ENCODE measurements around the gene CTTN.

Gene CTTN

DNA sequence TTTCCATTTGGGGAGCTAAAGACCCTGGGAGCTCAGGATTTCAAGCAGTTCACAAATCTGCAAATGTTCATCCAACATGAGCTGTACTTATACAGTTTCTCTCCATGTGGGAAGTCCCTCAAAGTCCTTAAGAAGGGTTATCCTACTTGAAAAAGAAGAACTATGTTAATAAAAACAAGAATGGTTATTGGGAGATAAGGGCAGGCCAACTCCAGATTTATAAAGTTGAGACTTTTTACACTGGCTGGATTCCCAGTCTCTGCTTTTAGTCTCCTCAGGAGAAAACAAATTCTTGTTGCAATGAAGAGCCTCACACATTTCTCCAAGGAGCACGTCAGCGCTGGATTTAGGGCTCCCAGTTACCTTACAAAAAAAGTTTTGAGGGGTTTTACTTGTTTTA lies 34.2 kb upstream of the CTTN start:
- TF ChIP-seq, protein P1, sequence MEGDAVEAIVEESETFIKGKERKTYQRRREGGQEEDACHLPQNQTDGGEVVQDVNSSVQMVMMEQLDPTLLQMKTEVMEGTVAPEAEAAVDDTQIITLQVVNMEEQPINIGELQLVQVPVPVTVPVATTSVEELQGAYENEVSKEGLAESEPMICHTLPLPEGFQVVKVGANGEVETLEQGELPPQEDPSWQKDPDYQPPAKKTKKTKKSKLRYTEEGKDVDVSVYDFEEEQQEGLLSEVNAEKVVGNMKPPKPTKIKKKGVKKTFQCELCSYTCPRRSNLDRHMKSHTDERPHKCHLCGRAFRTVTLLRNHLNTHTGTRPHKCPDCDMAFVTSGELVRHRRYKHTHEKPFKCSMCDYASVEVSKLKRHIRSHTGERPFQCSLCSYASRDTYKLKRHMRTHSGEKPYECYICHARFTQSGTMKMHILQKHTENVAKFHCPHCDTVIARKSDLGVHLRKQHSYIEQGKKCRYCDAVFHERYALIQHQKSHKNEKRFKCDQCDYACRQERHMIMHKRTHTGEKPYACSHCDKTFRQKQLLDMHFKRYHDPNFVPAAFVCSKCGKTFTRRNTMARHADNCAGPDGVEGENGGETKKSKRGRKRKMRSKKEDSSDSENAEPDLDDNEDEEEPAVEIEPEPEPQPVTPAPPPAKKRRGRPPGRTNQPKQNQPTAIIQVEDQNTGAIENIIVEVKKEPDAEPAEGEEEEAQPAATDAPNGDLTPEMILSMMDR (IDR thresholded peaks at IDR 0.05): no peak
- Mint-ChIP-seq H3K9me3 (peaks cover under 1% of the 10 kb centered on the region), H3K27ac (no peak overlapping the region), H3K4me3 (no peak overlapping the region), H3K36me3 (ENCODE audit: low read depth) (peaks cover 62% of the 10 kb centered on the region), H3K27me3 (ENCODE audit: low read depth, poor library complexity) (no peaks in the 10 kb centered on the region), H3K4me1 (no peaks in the 10 kb centered on the region)
- no peak for DNase-seq

DNA sequence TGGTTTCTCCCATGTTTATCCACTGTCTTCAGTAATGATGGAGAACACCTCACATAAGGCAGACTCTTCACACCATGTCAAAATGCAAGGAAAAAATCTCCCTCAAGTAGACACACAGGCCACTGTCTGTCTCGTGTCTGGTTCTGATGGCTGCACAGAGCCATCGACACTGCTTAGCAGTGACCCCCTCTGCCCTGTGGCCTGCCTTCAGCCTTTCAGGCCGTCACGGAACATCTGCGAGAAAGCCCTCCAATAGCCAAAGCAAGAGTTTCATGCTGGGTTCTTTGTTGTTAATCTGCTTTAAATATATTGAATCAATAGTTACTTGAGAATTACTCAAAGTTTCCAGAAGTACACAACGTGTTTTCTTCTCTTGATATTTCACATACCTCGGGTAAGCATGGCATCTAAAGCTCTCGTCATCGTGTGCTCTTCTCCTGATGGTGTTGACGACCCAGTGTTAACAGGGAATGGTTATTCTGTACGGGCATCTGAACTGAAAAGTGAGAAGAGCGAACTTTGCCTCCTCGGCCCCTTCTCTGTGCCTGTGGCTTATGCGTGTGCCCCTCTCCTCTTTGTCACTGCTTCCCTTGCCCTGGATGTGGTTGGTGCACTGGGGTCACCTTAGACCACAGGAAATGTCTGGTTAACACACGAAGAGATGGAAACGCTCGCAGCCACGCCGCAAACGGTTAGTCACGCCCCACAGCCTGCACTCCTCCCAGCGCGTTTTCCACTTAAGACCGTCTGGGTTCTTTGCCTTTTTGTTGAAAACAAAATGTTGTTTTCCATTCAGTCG lies 33.4 kb upstream of the CTTN start:
- H3K36me3 Mint-ChIP-seq (ENCODE audit: low read depth): peaks cover 66% of the 10 kb centered on the region
- TF ChIP-seq, protein P1 (IDR thresholded peaks at IDR 0.05): no peak
- no peak for DNase-seq
- no peaks in the 10 kb centered on the region for H3K27me3 Mint-ChIP-seq (ENCODE audit: low read depth, poor library complexity)
- H3K4me1 Mint-ChIP-seq: no peaks in the 10 kb centered on the region
- H3K9me3 Mint-ChIP-seq: peaks cover 3% of the 10 kb centered on the region
- H3K27ac Mint-ChIP-seq: peak overlapping the region; percentile 53
- H3K4me3 Mint-ChIP-seq: no peak overlapping the region

DNA sequence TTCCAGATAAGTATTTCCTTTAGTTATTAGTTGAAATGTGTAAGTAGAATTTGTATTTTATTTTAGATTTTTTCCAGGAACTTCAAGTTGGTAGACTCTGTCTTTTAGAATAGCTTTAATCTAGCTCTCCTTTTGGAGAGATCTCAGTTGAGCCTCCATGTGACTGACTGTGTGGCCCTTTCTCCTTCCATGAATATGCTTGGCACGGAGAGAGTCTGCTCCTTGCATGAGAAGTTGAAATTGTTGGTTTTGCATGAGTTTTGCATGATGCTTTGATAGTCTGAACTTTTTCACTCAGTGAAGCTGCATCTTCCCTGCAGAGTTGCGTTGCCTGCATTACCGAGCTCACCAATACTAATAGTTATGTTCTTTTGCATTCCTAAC lies 32.8 kb upstream of the CTTN start:
- Mint-ChIP-seq H3K4me1 (no peaks in the 10 kb centered on the region), H3K27ac (peak overlapping the region; percentile 29), H3K27me3 (ENCODE audit: low read depth, poor library complexity) (no peaks in the 10 kb centered on the region), H3K36me3 (ENCODE audit: low read depth) (peaks cover 67% of the 10 kb centered on the region), H3K9me3 (peaks cover 7% of the 10 kb centered on the region), H3K4me3 (no peak overlapping the region)
- DNase-seq: no peak
- TF ChIP-seq, protein P1 (IDR thresholded peaks at IDR 0.05): no peak

DNA sequence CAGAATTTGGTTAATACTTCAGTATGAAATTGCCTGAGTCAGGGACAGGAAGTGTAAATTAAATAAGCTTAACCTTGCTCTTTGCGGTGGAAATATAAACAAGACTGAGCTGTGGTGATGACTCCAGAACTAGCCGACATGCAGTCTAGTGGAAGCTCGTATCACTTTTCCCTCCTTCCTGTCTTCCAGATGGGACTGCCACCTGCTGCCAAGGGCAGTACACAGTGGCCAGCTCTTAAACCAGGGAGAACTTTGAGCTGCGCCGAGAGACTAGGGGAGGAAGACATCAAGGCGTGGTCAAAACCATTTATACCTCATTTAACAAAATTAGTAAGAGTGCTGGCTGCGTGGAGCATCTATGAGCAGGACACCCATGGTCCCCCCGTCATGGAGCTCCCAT lies 31.3 kb upstream of the CTTN start:
- Mint-ChIP-seq H3K36me3 (ENCODE audit: low read depth) (peaks cover 64% of the 10 kb centered on the region), H3K4me3 (no peak overlapping the region), H3K4me1 (no peaks in the 10 kb centered on the region), H3K9me3 (peaks cover 14% of the 10 kb centered on the region), H3K27ac (no peak overlapping the region), H3K27me3 (ENCODE audit: low read depth, poor library complexity) (no peaks in the 10 kb centered on the region)
- TF ChIP-seq, protein P1 (IDR thresholded peaks at IDR 0.05): no peak
- DNase-seq: no peak

DNA sequence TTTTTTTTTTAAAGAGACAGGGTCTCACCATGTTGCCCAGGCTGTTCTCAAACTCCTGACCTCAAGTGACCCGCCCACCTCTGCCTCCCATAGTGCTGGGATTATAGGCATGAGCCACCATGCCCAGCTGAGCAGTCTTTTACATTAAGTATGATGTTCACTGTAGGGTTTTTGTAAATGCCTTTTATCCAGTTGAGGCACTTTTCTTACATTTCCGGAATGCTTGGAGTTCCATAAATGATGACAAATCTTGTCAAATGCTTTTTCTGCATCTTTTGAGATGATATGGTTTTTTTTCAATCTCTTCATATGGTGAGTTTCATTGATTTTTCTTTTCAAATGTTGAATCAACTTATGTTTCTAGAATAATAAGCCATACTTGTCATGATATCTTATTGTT lies 29.4 kb upstream of the CTTN start:
- DNase-seq: no peak
- TF ChIP-seq, protein P1 (IDR thresholded peaks at IDR 0.05): no peak
- H3K4me3 Mint-ChIP-seq: no peak overlapping the region
- H3K27me3 Mint-ChIP-seq (ENCODE audit: low read depth, poor library complexity): no peaks in the 10 kb centered on the region
- H3K4me1 Mint-ChIP-seq: no peaks in the 10 kb centered on the region
- H3K27ac Mint-ChIP-seq: no peak overlapping the region
- H3K9me3 Mint-ChIP-seq: peaks cover 17% of the 10 kb centered on the region
- peaks cover 71% of the 10 kb centered on the region for H3K36me3 Mint-ChIP-seq (ENCODE audit: low read depth)

DNA sequence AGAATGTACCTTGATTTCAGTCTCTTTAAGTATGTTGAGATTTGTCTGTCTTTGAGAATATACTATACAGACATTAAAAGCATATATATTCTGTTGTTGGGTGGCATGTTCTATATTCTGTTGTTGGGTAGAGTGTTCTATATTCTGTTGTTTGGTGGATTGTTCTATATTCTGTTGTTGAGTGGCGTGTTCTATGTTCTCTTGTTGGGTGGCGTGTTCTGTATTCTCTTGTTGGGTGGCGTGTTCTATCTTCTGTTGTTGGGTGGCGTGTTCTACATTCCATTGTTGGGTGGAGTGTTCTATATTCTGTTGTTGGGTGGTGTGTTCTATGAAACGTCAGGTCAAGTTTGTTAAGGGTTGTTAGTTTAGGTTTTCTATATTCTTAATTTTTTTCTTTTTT lies 27.1 kb upstream of the CTTN start:
- Mint-ChIP-seq H3K9me3 (peaks cover 17% of the 10 kb centered on the region), H3K27ac (no peak overlapping the region), H3K27me3 (ENCODE audit: low read depth, poor library complexity) (no peaks in the 10 kb centered on the region), H3K4me3 (no peak overlapping the region), H3K4me1 (no peaks in the 10 kb centered on the region), H3K36me3 (ENCODE audit: low read depth) (peaks cover 75% of the 10 kb centered on the region)
- DNase-seq: no peak
- TF ChIP-seq, protein P1 (IDR thresholded peaks at IDR 0.05): no peak

Data from nephron progenitor cell (in vitro differentiated cells).